Uterus (tissue), 2 donors: ENCODE measurements around the gene ANAPC16.

Experiments
- CTCF ChIP-seq, 4 experiments: fragments of 200-600 bp in 2 of 4; fragments of 450-650 bp in 2 of 4; sonication (generic) in 2 of 4; IDR thresholded peaks; one replicate each; pipeline ENCODE4 v1.5.1; 2016 to 2019; ENCODE audit warnings: antibody characterized with exemption in 4 of 4, mild to moderate bottlenecking in 2 of 4, moderate library complexity in 1 of 4
- POLR2A ChIP-seq, 2 donors: fragments of 450-650 bp; IDR thresholded peaks; one replicate each; pipeline ENCODE4 v1.6.1; 2016; ENCODE audit warnings: antibody characterized with exemption in 2 of 2, mild to moderate bottlenecking in 1 of 2, moderate library complexity in 1 of 2

GRCh38 chr10:72253578-72253977 is 37.8 kb downstream of the ANAPC16 start:
- TF ChIP-seq CTCF (IDR thresholded peaks at IDR 0.05): no peak
- no peak for TF ChIP-seq POLR2A (IDR thresholded peaks at IDR 0.05)
